Activated naive CD8-positive, alpha-beta T cell (primary cell): ENCODE data around the gene UGT1A4.

Experiments used
- H3K27ac Mint-ChIP-seq: one replicate; pipeline ENCODE4 v1.8.0; 2021; ENCODE audit warnings: mixed read lengths
- H3K27me3 Mint-ChIP-seq: one replicate; pipeline ENCODE4 v1.8.0; 2021; ENCODE audit warnings: mixed read lengths
- H3K36me3 Mint-ChIP-seq: one replicate; pipeline ENCODE4 v1.8.0; 2021; ENCODE audit warnings: mixed read lengths
- H3K4me1 Mint-ChIP-seq: one replicate; pipeline ENCODE4 v1.8.0; 2021; ENCODE audit warnings: low read depth, mixed read lengths
- H3K4me3 Mint-ChIP-seq: one replicate; pipeline ENCODE4 v1.8.0; 2021; ENCODE audit warnings: mild to moderate bottlenecking, mixed read lengths
- H3K9me3 Mint-ChIP-seq: one replicate; pipeline ENCODE4 v1.8.0; 2021; ENCODE audit warnings: low read depth, mixed read lengths

Gene UGT1A4

DNA sequence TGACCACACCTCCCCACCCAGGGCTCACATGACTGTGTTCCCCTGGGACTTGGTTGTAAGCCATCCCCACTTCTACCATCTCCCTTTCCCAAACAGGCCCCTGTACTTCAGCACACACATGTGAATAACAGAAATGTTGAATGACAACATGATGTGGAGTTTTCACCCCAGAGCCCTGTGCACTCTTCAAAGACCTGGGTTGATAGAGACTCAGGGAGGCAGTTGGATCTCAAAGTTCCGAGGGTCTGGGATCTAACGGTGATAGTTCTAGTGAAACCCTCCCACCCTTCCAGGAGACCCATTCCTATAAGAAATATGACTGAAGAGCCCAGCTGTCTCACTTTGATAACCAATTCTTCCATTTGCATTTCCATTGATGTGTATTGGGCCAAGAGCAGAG is 59.5 kb downstream of the UGT1A4 start, which contains the start of gene MROH2A:
MROH2A (plus strand) TSS at position 301 of the 400 bp plus-strand sequence. CDS start 1,029 bp downstream, outside the sequence.
- Mint-ChIP-seq H3K9me3 (peaks cover 17% of the 10 kb centered on the region), H3K27me3 (peaks cover 7% of the 10 kb centered on the region), H3K27ac (no peak within 1 kb of the TSS), H3K4me1 (no peaks in the 10 kb centered on the region), H3K4me3 (no peak within 1 kb of the TSS), H3K36me3 (peaks cover 3% of the 10 kb centered on the region)

DNA sequence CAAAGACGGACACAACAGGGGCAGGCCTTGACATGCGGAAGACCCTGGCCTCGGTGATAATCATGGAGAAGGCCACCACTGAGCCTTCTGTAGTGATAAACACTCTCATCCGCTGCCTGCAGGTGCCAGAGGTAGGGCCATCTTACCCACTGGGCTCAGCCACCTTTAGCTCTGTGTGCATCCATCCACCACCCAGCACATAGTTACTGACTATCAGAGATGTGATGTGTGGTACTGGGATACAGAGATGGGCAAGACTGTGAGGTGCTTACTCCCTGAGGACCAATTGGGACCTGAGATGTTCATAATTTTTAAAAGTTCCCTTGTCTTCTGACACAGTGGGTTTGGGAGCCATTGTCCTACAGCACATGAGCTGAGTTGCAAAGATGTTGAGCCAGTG is 61.2 kb downstream of the UGT1A4 start:
- Mint-ChIP-seq H3K27me3 (peaks cover 10% of the 10 kb centered on the region), H3K4me3 (no peak overlapping the region), H3K27ac (no peak overlapping the region), H3K9me3 (peaks cover 17% of the 10 kb centered on the region), H3K36me3 (peaks cover 3% of the 10 kb centered on the region), H3K4me1 (no peaks in the 10 kb centered on the region)

DNA sequence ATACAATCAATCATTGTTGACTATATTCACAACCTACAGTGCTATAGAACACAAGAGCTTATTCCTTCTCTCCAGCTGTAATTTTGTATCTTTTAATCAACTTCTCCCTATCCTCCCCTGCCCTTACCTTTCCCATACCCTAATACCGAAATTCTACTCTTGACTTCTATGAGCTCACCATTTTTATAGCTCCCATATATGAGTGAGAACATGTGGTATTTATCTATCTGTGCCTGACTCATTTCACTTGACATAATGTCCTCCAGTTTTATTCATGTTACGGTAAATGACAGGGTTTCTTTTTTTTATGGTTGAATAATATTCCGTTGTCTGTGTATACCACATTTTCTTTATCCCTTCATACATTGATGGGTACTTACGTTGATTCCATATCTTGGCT is 62.2 kb downstream of the UGT1A4 start:
- Mint-ChIP-seq H3K4me1 (no peaks in the 10 kb centered on the region), H3K27me3 (peaks cover 8% of the 10 kb centered on the region), H3K36me3 (peaks cover 3% of the 10 kb centered on the region), H3K27ac (no peak overlapping the region), H3K9me3 (peaks cover 16% of the 10 kb centered on the region), H3K4me3 (no peak overlapping the region)

DNA sequence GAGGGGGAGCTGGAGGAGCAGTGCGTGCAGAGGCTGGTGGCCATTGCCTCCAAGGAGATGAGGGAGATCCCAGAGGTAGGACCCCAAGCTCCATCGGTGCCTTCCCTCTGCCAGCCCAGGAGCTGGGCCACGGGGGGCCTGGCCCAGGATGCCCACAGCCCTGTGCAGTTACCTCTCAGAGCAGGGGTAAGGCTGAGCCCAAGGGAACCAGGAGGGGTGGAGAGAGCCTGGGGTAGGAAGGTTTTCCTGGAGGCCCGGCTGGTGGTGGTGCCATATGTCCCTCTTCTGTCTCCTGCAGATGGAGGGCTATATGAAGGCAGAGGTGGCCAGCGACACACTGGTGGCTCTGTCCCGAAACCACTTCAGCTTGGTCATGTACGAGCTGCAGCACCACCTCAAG is 71.0 kb downstream of the UGT1A4 start:
- no peak overlapping the region for H3K4me3 Mint-ChIP-seq
- H3K27me3 Mint-ChIP-seq: peaks cover 5% of the 10 kb centered on the region
- no peaks in the 10 kb centered on the region for H3K36me3 Mint-ChIP-seq
- H3K27ac Mint-ChIP-seq: no peak overlapping the region
- H3K4me1 Mint-ChIP-seq: no peaks in the 10 kb centered on the region
- no peaks in the 10 kb centered on the region for H3K9me3 Mint-ChIP-seq

DNA sequence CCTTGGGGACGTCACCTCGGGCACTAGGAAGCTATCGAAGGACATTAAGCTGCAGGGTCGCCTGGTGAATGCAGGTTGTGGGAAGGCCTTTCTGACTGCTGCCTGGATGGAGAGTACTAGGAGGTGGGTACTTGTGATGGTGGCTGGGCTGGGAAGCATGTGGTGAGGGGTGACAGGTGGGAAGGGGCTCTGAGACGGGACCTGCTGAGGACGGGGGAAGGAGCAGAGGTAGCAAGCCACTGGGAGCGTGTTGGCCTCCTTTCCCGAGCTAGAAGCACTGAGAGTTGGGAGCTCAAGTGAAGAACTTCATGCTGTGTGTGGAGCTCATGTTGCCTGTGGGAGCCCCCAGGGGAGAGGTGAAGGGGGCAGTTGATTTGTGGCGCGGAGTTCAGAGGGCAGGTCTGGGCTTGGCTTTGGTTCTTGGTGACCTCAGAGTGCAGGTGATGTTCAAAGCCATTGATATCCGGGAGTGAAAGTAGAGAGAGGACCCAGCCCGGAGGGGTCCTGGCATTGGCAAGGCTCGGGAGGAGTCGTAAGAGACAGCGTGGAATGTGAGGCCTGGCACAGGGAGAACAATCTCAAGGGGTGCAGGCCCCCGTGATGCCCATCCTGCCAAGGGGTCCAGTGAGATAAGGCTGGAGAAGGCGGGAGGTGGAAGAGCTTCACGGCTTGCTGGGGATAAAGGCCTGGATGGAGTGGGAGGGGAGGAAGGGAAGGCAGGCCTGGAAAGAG is 72.8 kb downstream of the UGT1A4 start:
- Mint-ChIP-seq H3K27ac (no peak overlapping the region), H3K9me3 (no peaks in the 10 kb centered on the region), H3K4me3 (no peak overlapping the region), H3K36me3 (no peaks in the 10 kb centered on the region), H3K4me1 (no peaks in the 10 kb centered on the region), H3K27me3 (peaks cover 4% of the 10 kb centered on the region)

DNA sequence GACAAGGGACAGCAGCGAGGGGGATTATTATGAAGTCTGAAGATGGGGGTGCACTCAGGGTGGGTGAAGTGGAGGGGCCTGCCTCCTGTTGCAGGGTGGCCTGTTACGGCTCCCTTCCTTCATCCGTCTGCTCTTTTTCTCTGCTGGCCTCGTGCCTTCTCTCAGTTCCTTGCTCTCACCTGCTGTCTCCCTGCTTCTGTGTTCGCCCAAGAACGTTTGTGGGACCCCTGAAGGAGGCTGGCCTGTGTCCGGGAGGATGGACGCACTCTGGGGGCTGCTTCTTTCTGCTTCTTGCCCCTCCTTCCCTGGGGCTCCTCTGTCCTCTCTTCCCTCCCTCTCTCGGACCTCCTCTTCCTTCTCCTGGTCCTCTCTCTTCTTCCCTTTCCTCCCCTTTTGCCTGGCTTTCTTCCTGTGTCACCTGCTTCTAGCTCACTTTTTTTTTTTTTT is 73.4 kb downstream of the UGT1A4 start:
- Mint-ChIP-seq H3K36me3 (no peaks in the 10 kb centered on the region), H3K27ac (no peak overlapping the region), H3K4me1 (no peaks in the 10 kb centered on the region), H3K4me3 (no peak overlapping the region), H3K27me3 (peaks cover 4% of the 10 kb centered on the region), H3K9me3 (no peaks in the 10 kb centered on the region)

DNA sequence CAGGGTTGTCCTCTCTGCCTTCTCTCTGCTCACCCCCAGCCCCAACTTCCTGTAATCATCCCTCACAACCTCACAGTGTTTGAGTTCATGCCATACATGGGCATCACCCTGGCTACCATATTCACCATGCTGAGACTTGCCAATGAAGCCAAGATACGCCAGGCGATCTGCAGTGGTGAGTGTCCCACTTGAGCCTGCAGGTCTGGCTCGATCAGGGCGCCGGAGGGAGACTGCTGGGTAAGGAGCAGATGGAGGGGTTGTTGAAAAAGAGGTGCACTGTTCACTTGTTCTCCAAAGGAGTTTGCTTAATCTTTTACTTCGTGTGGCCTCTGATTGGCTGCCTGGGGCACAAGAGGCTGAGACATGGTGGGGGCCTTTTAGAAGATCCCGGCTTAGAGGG is 74.2 kb downstream of the UGT1A4 start:
- Mint-ChIP-seq H3K27ac (no peak overlapping the region), H3K4me3 (no peak overlapping the region), H3K27me3 (peaks cover 4% of the 10 kb centered on the region), H3K9me3 (no peaks in the 10 kb centered on the region), H3K36me3 (no peaks in the 10 kb centered on the region), H3K4me1 (no peaks in the 10 kb centered on the region)

DNA sequence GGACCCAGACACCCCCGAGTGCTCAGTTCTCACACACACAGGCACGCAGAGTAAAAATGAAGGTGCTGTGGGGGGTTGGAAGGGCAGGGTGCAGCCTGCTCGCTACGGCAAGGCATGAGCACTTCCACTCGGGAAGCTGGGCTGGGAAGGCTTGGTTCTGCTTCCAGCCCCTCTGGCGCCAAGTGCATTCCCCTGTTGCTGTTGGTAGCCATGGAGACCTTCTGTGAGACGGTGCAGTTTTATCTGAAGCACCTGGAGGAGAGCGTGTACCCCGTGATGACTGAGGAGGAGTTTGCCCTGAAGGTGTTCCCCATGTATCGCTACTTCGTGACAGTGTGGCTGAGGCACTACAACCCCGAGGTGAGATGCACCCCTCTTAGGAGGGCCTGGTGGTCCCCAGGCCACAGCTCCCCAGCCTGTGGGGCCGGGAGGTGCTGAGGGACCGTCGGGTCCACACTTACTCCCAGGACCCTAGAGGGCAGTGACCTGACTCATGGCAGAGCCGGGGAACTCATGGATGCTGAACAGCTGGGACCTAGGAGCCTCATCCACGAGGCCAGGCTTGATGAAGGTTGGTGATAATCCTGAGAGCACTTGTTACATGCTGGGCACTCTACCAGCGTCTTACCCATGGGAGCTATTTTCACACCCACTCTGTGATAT is 75.1 kb downstream of the UGT1A4 start:
- H3K27ac Mint-ChIP-seq: no peak overlapping the region
- no peaks in the 10 kb centered on the region for H3K36me3 Mint-ChIP-seq
- no peaks in the 10 kb centered on the region for H3K9me3 Mint-ChIP-seq
- no peaks in the 10 kb centered on the region for H3K4me1 Mint-ChIP-seq
- H3K27me3 Mint-ChIP-seq: peaks cover 4% of the 10 kb centered on the region
- H3K4me3 Mint-ChIP-seq: no peak overlapping the region

DNA sequence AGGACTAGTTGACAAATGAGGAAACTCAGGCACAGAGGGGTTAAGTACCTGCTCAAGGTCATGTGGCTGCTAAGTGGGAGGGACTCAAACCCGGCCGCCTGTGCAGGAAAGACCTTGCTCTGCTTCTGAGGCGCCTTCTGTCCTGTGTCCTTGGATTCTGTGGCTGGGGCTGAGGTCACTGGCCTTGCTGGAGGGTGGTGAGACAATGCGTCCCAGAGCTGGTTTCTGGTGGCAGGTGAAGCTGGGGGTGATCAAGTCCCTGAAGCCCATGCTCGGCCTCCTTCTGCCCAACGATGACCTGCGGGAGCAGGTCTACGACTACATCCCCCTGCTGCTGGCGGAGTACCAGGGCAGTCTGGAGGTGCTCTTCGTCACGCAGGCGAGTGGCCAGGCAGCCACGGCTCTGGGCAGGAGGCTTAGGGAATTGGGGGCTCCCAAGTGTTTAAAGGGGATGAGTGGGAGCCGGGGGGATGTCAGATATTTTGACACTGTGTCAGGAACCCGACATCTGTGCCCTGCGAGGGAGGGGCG is 75.7 kb downstream of the UGT1A4 start:
- H3K4me3 Mint-ChIP-seq: no peak overlapping the region
- H3K36me3 Mint-ChIP-seq: no peaks in the 10 kb centered on the region
- H3K9me3 Mint-ChIP-seq: no peaks in the 10 kb centered on the region
- no peak overlapping the region for H3K27ac Mint-ChIP-seq
- no peaks in the 10 kb centered on the region for H3K4me1 Mint-ChIP-seq
- no peaks in the 10 kb centered on the region for H3K27me3 Mint-ChIP-seq

DNA sequence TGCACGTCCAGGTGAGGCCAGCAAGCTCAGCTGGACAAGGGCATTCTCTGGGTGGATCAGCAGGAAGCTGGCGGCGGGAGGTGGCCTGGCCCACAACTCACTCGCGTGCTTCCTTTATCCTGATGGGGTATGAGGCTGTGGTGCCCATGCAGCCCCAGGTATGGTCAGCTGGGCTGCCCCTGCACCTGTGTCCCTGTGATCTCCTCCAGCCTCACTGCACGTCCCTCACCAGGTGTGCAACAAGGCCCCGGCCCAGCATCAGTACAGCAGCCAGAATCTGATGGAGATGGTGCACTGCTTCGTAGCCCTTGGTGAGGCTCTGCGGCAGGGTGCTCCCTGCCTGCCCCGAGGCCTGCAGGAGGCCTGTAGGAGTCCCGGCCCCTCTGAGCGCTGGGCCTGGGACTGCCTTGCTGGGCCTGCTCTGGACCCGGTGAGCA is 77.2 kb downstream of the UGT1A4 start:
- Mint-ChIP-seq H3K4me1 (no peaks in the 10 kb centered on the region), H3K9me3 (no peaks in the 10 kb centered on the region), H3K27ac (no peak overlapping the region), H3K36me3 (no peaks in the 10 kb centered on the region), H3K4me3 (no peak overlapping the region), H3K27me3 (no peaks in the 10 kb centered on the region)

DNA sequence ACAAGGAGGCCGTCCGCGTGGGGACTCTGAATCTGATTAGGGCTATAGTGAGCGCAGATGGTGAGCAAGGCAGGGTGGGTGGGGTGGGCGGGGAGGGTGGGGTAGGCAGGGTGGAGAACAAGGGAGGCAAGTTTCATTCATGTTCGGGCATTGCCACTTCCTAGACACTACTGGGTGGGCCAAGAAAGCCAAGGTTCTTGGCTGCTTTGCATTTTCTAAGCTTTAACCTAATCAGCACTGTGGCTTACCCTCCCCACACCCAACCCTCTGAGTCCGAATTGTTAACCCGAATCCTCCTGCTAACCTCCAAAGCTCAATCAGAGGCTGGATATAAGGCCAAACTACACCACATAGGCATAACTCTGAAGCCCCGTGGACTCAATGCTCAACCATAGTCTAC is 77.7 kb downstream of the UGT1A4 start:
- Mint-ChIP-seq H3K36me3 (no peaks in the 10 kb centered on the region), H3K4me3 (no peak overlapping the region), H3K27ac (no peak overlapping the region), H3K4me1 (no peaks in the 10 kb centered on the region), H3K27me3 (no peaks in the 10 kb centered on the region), H3K9me3 (no peaks in the 10 kb centered on the region)

DNA sequence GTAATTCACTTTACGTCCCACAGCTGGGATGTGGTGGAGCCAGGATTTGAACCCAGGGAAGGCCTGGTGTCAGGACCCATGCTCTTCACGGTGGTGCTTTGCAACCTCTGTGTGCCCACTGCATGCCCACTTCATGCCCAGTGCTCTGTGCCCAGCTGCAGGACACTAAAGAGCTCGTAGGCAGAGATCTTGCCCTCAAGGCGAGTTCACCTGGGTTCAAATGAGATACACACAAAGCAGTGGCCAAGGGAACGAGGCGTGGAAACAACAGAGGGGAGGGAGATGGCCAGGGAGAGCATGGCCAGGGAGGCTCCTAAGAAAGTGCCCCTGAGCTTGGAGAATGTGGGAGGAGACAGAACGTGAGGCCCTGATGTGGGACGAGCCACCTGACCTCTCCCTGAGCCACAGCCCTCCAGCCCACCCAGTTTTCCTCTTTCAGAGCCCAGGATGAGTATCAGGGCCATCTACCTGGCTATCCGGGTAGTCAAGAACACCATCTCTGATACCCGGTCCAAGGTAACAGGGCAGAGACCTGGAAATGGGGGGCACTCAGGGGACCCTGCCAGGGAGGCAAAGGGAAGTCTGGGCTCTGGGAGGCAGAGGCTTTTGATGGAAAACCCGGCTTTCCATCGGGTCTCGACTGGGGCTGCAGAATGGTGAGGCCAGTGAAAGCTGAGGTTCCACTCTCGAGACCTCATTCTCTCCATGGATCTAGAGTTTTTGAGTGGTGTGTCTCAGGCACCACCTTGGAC is 80.0 kb downstream of the UGT1A4 start:
- Mint-ChIP-seq H3K36me3 (no peaks in the 10 kb centered on the region), H3K27me3 (peaks cover 3% of the 10 kb centered on the region), H3K4me3 (no peak overlapping the region), H3K9me3 (no peaks in the 10 kb centered on the region), H3K4me1 (no peaks in the 10 kb centered on the region), H3K27ac (no peak overlapping the region)

DNA sequence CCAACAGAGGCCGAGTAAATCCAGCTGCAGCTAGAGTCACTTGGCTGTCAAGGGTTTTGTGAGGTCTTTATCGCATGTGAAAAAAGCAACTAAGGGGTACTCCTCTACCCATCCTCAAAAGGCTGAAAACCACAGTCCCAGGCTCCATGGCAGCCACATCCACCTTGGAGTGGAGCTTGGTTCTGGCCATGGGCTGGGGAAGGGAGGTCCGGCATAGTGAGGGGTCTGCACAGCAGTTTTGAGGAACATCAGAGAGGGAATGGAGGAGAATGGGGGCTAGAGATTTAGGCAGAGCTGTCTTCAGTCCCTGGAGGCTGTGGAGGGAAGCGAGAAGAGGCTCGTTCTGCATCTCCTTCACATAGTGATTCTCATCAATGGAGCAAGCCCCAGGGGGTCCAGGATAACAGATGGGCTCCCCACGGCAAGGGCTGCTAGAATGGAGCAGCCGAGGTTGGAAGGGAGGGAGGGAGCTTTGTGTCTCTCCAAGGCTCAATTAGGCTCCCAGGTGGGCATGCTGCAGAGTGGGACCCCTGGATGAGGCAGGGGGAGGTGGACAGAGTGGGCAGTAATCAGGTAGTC is 80.6 kb downstream of the UGT1A4 start:
- no peak overlapping the region for H3K4me3 Mint-ChIP-seq
- no peaks in the 10 kb centered on the region for H3K36me3 Mint-ChIP-seq
- H3K4me1 Mint-ChIP-seq: no peaks in the 10 kb centered on the region
- no peaks in the 10 kb centered on the region for H3K9me3 Mint-ChIP-seq
- H3K27ac Mint-ChIP-seq: no peak overlapping the region
- H3K27me3 Mint-ChIP-seq: peaks cover 3% of the 10 kb centered on the region

DNA sequence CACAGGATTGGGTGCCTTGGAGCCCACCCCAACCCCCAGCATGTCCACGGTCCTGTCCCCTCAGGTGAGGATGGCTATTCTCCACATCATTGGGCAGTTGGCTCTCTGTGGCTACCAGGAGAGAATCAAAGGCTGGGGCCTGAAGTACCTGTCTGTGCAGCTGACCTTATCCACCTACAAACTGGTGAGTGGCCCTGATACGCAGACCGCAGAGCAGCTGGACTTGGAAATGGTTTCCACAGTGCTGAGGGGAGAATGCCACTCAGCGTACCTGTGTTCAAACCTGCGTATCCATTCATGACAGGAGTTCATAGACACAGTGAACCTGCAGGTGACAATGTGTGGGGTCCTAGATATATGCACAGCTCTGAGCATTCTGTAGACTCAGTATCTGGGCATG is 81.2 kb downstream of the UGT1A4 start:
- no peaks in the 10 kb centered on the region for H3K36me3 Mint-ChIP-seq
- H3K9me3 Mint-ChIP-seq: no peaks in the 10 kb centered on the region
- no peak overlapping the region for H3K27ac Mint-ChIP-seq
- H3K4me3 Mint-ChIP-seq: no peak overlapping the region
- H3K4me1 Mint-ChIP-seq: no peaks in the 10 kb centered on the region
- peaks cover 6% of the 10 kb centered on the region for H3K27me3 Mint-ChIP-seq

DNA sequence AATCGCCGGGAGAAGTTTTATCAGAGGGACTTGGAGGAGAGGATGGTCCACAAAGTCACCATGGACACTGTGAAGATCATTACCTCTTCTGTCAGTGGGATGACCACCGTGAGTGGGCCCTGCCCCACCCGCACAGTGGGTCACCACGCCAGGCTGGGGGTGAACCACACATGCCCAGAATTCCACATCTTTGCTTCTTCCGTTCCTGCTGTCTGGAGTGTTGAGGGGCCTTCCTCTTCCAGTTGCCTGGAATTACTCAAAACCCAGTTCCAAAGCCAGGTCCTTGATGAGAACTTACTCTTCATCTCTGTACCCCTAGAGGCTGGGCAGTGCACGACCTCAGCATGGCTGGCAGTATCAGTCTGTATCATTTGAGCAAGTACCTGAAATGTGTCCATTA is 81.7 kb downstream of the UGT1A4 start:
- Mint-ChIP-seq H3K4me3 (no peak overlapping the region), H3K9me3 (no peaks in the 10 kb centered on the region), H3K36me3 (no peaks in the 10 kb centered on the region), H3K27ac (no peak overlapping the region), H3K27me3 (peaks cover 6% of the 10 kb centered on the region), H3K4me1 (no peaks in the 10 kb centered on the region)
